HepG2 (cell line): ENCODE data around the gene SCAF8. TPM values are rescaled to one million over a fixed set of nuclear protein-coding genes. Genes with fewer than 3 reads are reported as not detected.
A peak's percentile ranks its signal among the peaks of the same experiment; 100 is the strongest.

ENCODE experiments used
- ATAC-seq: fragments of 200-7000 bp; cut with Tn5 transposase; 3 replicates; pipeline ENCODE4 v1.9.1; 2020; ENCODE audit warnings: mild to moderate bottlenecking, moderate library complexity
- BruUV-seq: library from RNA; stranded (reverse); fragments of 400-500 nt; replicated peaks from 2 replicates; lab custom pipeline; 2021; lab: Mats Ljungman, UMichigan
- CTCF ChIA-PET: fragments of 300-600 bp; formaldehyde crosslinking; extraction: SDS; loops from one replicate; lab custom pipeline; 2021; ENCODE audit warnings: low total read pairs, inconsistent platforms, low intra/inter-chr PET ratio; lab: Yijun Ruan, JAX
- POLR2A ChIA-PET: fragments of 350-600 bp; sonication (Branson Sonifier 250); formaldehyde crosslinking; loops from one replicate; lab custom pipeline; 2020; ENCODE audit warnings: antibody characterized with exemption, inconsistent platforms; lab: Yijun Ruan, JAX
- DNase-seq: peaks from one replicate; pipeline ENCODE4 v3.0.0-alpha.2; 2015; ENCODE audit warnings: low spot score
- FAIRE-seq: peaks from 3 replicates; lab custom pipeline; 2011; peaks lifted over from hg19 to GRCh38; lab: Jason Lieb, UNC
- H2AFZ ChIP-seq: one replicate; pipeline ENCODE4 v1.6.1; 2011; ENCODE audit warnings: low read length, inconsistent platforms
- H3K27ac ChIP-seq: fragments of 300-600 bp; 3 replicates; pipeline ENCODE4 v1.8.0; 2011; ENCODE audit warnings: mixed run types, mild to moderate bottlenecking, mixed read lengths, low read length, inconsistent platforms; ENCODE audit not compliant: insufficient read depth; ENCODE audit errors: extremely low read length
- H3K27me3 ChIP-seq, 2 experiments: fragments of 200-600 bp in 1 of 2; 2 replicates in 1 of 2; 3 replicates in 1 of 2; pipeline versions ENCODE4 v1.6.0 to v1.8.0; 2011; ENCODE audit warnings: low read length in 2 of 2, mild to moderate bottlenecking in 2 of 2, moderate library complexity in 2 of 2, inconsistent platforms in 1 of 2; ENCODE audit not compliant: insufficient read depth in 2 of 2, control insufficient read depth in 1 of 2
- H3K36me3 ChIP-seq, 2 experiments: fragments of 200-600 bp in 1 of 2; replicated peaks in 1 of 2; 2 replicates in 1 of 2; 3 replicates in 1 of 2; pipeline versions ENCODE4 v1.5.1 to v1.8.0; 2011; ENCODE audit warnings: low read length in 2 of 2, inconsistent platforms in 1 of 2; ENCODE audit not compliant: insufficient read depth in 2 of 2, control insufficient read depth in 1 of 2
- H3K4me1 ChIP-seq: 2 replicates; pipeline ENCODE4 v1.5.1; 2012; ENCODE audit warnings: low read length, inconsistent platforms; ENCODE audit not compliant: insufficient read depth
- H3K4me2 ChIP-seq: 2 replicates; pipeline ENCODE4 v1.6.0; 2011; ENCODE audit warnings: low read depth, low read length, inconsistent platforms
- H3K4me3 ChIP-seq, 3 experiments: fragments of 200-600 bp in 1 of 3; sonication (generic), shearing (Covaris generic) in 1 of 3; replicated peaks in 1 of 3; 2 replicates each; pipeline ENCODE4 v1.5.1; 2011 to 2016; ENCODE audit warnings: low read length in 3 of 3, inconsistent platforms in 2 of 3, low read depth in 2 of 3, mild to moderate bottlenecking in 2 of 3, control low read depth in 1 of 3, mixed read lengths in 1 of 3; ENCODE audit not compliant: insufficient read depth in 1 of 3
- H3K79me2 ChIP-seq: one replicate; pipeline ENCODE4 v1.6.1; 2011; ENCODE audit warnings: low read length, inconsistent platforms; ENCODE audit not compliant: insufficient read depth
- H3K9ac ChIP-seq: 2 replicates; pipeline ENCODE4 v1.6.0; 2011; ENCODE audit warnings: mild to moderate bottlenecking, low read depth, low read length, inconsistent platforms; ENCODE audit not compliant: insufficient read depth
- H3K9me3 ChIP-seq: 2 replicates; pipeline ENCODE4 v1.5.1; 2012; ENCODE audit warnings: mild to moderate bottlenecking, low read length
- H4K20me1 ChIP-seq: 2 replicates; pipeline ENCODE4 v1.6.0; 2011; ENCODE audit warnings: inconsistent platforms, mild to moderate bottlenecking, low read length, moderate library complexity; ENCODE audit not compliant: insufficient read depth
- JDP2 ChIP-seq: sonication (generic); formaldehyde crosslinking; IDR thresholded peaks from 2 replicates; pipeline ENCODE4 v1.8.1; 2022; ENCODE audit warnings: missing genetic modification reagents, borderline replicate concordance
- MAFF ChIP-seq: IDR thresholded peaks from 2 replicates; pipeline ENCODE4 v1.6.1; 2011; ENCODE audit warnings: low read depth, low read length, improper control_type of control experiment
- NONO ChIP-seq, 2 experiments: fragments of 450-650 bp in 1 of 2; sonication (generic) in 1 of 2; formaldehyde crosslinking in 1 of 2; IDR thresholded peaks in 1 of 2; conservative IDR thresholded peaks in 1 of 2; 2 replicates each; pipeline versions ENCODE4 v1.6.1 to v1.8.0; 2017 to 2022; ENCODE audit warnings: mild to moderate bottlenecking in 1 of 2, missing genetic modification reagents in 1 of 2, moderate library complexity in 1 of 2
- PAX8 ChIP-seq: sonication (generic); formaldehyde crosslinking; IDR thresholded peaks from 2 replicates; pipeline ENCODE4 v1.8.0; 2022; ENCODE audit warnings: mild to moderate bottlenecking, missing genetic modification reagents, borderline replicate concordance
- POLR2G ChIP-seq: fragments of 200-400 bp; formaldehyde crosslinking; IDR thresholded peaks from 2 replicates; pipeline ENCODE4 v1.6.1; 2018; ENCODE audit warnings: mild to moderate bottlenecking, low read depth, low read length, moderate library complexity
- PPARG ChIP-seq: conservative IDR thresholded peaks from 2 replicates; pipeline ENCODE4 v1.6.1; 2016; ENCODE audit warnings: missing biosample characterization, missing genetic modification reagents
- PRDM15 ChIP-seq: sonication (generic); formaldehyde crosslinking; IDR thresholded peaks from 2 replicates; pipeline ENCODE4 v1.4.0; 2020; ENCODE audit warnings: missing genetic modification reagents
- PRMT3 ChIP-seq: sonication (generic); formaldehyde crosslinking; IDR thresholded peaks from 2 replicates; pipeline ENCODE4 v1.8.1; 2022; ENCODE audit warnings: low read depth, mild to moderate bottlenecking, moderate library complexity, missing genetic modification reagents, borderline replicate concordance
- SIX1 ChIP-seq: sonication (generic); formaldehyde crosslinking; IDR thresholded peaks from 2 replicates; pipeline ENCODE4 v1.4.0; 2020; ENCODE audit warnings: missing genetic modification reagents, borderline replicate concordance
- TBL1XR1 ChIP-seq: fragments of 150-350 bp; IDR thresholded peaks from 2 replicates; pipeline ENCODE4 v1.6.1; 2014; ENCODE audit warnings: borderline replicate concordance, low read length; ENCODE audit not compliant: partially characterized antibody
- TEAD2 ChIP-seq: sonication (generic); formaldehyde crosslinking; IDR thresholded peaks from 2 replicates; pipeline ENCODE4 v1.9.0; 2021; ENCODE audit warnings: missing genetic modification reagents
- TSC22D2 ChIP-seq: sonication (generic); formaldehyde crosslinking; IDR thresholded peaks from 2 replicates; pipeline ENCODE4 v1.5.1; 2020; ENCODE audit warnings: missing genetic modification reagents, mild to moderate bottlenecking, borderline replicate concordance
- ZC3H4 ChIP-seq: sonication (generic); formaldehyde crosslinking; IDR thresholded peaks from 2 replicates; pipeline ENCODE4 v1.4.0; 2020; ENCODE audit warnings: missing genetic modification reagents, borderline replicate concordance
- ZNF460 ChIP-seq: sonication (generic); formaldehyde crosslinking; IDR thresholded peaks from 2 replicates; pipeline ENCODE4 v1.5.1; 2020; ENCODE audit warnings: missing genetic modification reagents, mild to moderate bottlenecking, borderline replicate concordance
- ZNF614 ChIP-seq: IDR thresholded peaks from 2 replicates; pipeline ENCODE4 v1.6.1; 2018; ENCODE audit warnings: missing biosample characterization, missing genetic modification reagents, inconsistent platforms, borderline replicate concordance
- ZNF619 ChIP-seq: sonication (generic); formaldehyde crosslinking; IDR thresholded peaks from 2 replicates; pipeline ENCODE4 v1.4.0; 2020; ENCODE audit warnings: mild to moderate bottlenecking, missing genetic modification reagents
- WGBS: methylation state at CpG from one replicate; pipeline ENCODE4 v1.1.6; 2017; ENCODE audit warnings: low lambda C conversion rate; 5-methylcytosine and 5-hydroxymethylcytosine counted together
- in situ Hi-C: cut with HindIII; loops from 2 replicates; pipeline ENCODE4 v1.10.0; 2017; ENCODE audit warnings: low pct_unique_long_range_greater_than_20kb; ENCODE audit not compliant: extremely low pct_ligation_motif_present
- intact Hi-C: fragments of 100-400 bp; cut with micrococcal nuclease; formaldehyde crosslinking; loops from one replicate; pipeline ENCODE4 v1.10.0; 2022; ENCODE audit not compliant: unreplicated experiment
- polyA plus RNA-seq, 8 experiments: library from polyadenylated mRNA; depleted of rRNA in 3 of 8; stranded (reverse) in 7 of 8; unstranded in 1 of 8; fragments of >200 nt; fragmentation: Illumina TruSeq in 4 of 8; extraction: Trizol in 4 of 8; gene quantifications; 2 replicates each; pipeline versions ENCODE4 v1.2.1 to v1.2.3, GENCODE V29; 2011 to 2016; ENCODE audit warnings: low read depth in 4 of 8, missing spikeins in 1 of 8, mixed read lengths in 1 of 8; ENCODE audit not compliant: insufficient read depth in 1 of 8
- total RNA-seq, 5 experiments: library from RNA; depleted of rRNA; stranded (reverse); fragments of >200 nt; fragmentation: Illumina TruSeq; extraction: Trizol; gene quantifications; 2 replicates each; pipeline ENCODE4 v1.2.3, GENCODE V29; 2016; ENCODE audit warnings: low read depth in 1 of 5
- TF ChIP-seq, protein P1 (sequence below): sonication (generic); formaldehyde crosslinking; IDR thresholded peaks from 2 replicates; pipeline ENCODE4 v1.4.0; 2020; ENCODE audit warnings: missing genetic modification reagents

Gene SCAF8
- total and polyA plus RNA-seq, 2 of the 13 experiments (the other 11 are each of a cell fraction or from before 2014, with no cell fraction given): 15.3 to 40.8 TPM

DNA sequence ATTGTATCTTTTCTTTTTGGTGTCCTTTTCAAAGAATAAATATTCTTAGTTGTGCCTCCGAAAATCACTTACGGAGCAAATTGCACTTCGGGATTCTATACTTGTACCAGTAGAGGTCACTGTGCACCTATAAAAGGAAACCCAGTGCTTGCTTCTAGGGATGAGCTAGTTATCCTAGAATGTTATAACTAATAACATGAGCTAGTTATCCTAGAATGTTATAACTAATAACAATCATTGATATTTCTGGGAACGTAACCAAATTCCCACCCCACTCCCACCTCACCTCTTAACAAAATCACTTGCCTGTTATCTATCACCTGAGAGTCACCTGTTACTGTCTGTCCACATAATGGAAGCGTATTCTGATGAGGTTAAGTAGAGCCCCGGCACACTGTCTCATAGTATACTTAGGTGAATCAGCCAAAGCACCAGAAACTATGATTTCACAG lies 135.0 kb downstream of the SCAF8 start (continued):
- TF ChIP-seq PAX8 (no peak), ZNF614 (CRISPR knock-in tag) (no peak), SIX1 (no peak), PRDM15 (no peak), MAFF (0 out of 2 replicates have a peak, but pooled peaks have one; percentile 21), ZNF619 (CRISPR knock-in tag) (no peak), TSC22D2 (CRISPR knock-in tag) (no peak), PPARG (CRISPR knock-in tag) (0 out of 2 replicates have a peak, but pooled peaks have one; percentile 29), TEAD2 (CRISPR knock-in tag) (no peak)

- Histone ChIP-seq H3K36me3 (no peaks in the 10 kb centered on the region; a peak in 1 of 5 replicates), H3K9ac (no peak overlapping the region), H3K4me1 (peaks cover 37% of the 10 kb centered on the region), H3K27ac (no peak overlapping the region), H3K27me3 (no peaks in the 10 kb centered on the region), H3K9me3 (no peaks in the 10 kb centered on the region), H4K20me1 (0 out of 2 replicates have a peak, but pooled peaks cover 3% of the 10 kb centered on the region), H2AFZ (no peak overlapping the region), H3K4me3 (no peak overlapping the region), H3K4me2 (no peak overlapping the region), H3K79me2 (no peaks in the 10 kb centered on the region)
- intact Hi-C loops (no loop called here), in situ Hi-C loops (no loop called here)
- DNase-seq: no peak
- FAIRE-seq: no peak
- CTCF ChIA-PET: no interaction called here
- no TSS peak for BruUV-seq
- peak; percentile 72 for ATAC-seq
- WGBS: 95% methylated on average over 8 of the region's 8 CpGs
- POLR2A ChIA-PET: no interaction called here
- no peak for TF ChIP-seq PRMT3 (CRISPR knock-in tag)
- no peak for TF ChIP-seq POLR2G
- TF ChIP-seq ZNF460 (CRISPR knock-in tag): no peak
- TF ChIP-seq TBL1XR1: no peak
- TF ChIP-seq, protein P1, sequence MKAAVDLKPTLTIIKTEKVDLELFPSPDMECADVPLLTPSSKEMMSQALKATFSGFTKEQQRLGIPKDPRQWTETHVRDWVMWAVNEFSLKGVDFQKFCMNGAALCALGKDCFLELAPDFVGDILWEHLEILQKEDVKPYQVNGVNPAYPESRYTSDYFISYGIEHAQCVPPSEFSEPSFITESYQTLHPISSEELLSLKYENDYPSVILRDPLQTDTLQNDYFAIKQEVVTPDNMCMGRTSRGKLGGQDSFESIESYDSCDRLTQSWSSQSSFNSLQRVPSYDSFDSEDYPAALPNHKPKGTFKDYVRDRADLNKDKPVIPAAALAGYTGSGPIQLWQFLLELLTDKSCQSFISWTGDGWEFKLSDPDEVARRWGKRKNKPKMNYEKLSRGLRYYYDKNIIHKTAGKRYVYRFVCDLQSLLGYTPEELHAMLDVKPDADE (CRISPR knock-in tag): no peak
- TF ChIP-seq JDP2 (CRISPR knock-in tag): no peak
- TF ChIP-seq NONO (IDR thresholded peaks at IDR 0.05): no peak
- no peak for TF ChIP-seq NONO (CRISPR knock-in tag; conservative IDR thresholded peaks at IDR 0.05)
- no peak for TF ChIP-seq ZC3H4 (CRISPR knock-in tag)
These were observed 139.4 kb downstream of the SCAF8 start for GRCh38 chr6:154872542-154873114.
